Natural killer cell treated with Interleukin-12 subunit alpha and Interleukin-12 subunit beta and Interleukin-15 and Interleukin-18, amount 100 ng/mL, for 72 hours (primary cell): ENCODE data around the gene TERB1. TPM values are rescaled to one million over a fixed set of nuclear protein-coding genes. Genes with fewer than 3 reads are reported as not detected.

Experiments
- ATAC-seq, 2 donors: fragments of 150-1000 bp; cut with Tn5 transposase in 1 of 2; sonication (Bioruptor Pico), chemical (Tn5 transposase) in 1 of 2; 2 replicates each; pipeline ENCODE4 v1.10.0; 2021
- DNase-seq: peaks from one replicate; pipeline ENCODE4 v3.0.0; 2022; ENCODE audit warnings: low spot score
- H3K27ac Mint-ChIP-seq, 2 donors: 1 replicate in 1 of 2; 2 replicates in 1 of 2; pipeline ENCODE4 v1.8.0; 2022; ENCODE audit warnings: mixed read lengths in 2 of 2, mild to moderate bottlenecking in 1 of 2, moderate library complexity in 1 of 2
- H3K27me3 Mint-ChIP-seq, 2 donors: 1 replicate in 1 of 2; 2 replicates in 1 of 2; pipeline ENCODE4 v1.8.0; 2022; ENCODE audit warnings: mixed read lengths in 2 of 2
- H3K36me3 Mint-ChIP-seq: one replicate; pipeline ENCODE4 v1.8.0; 2022; ENCODE audit warnings: mixed read lengths
- H3K4me1 Mint-ChIP-seq, 2 donors: 1 replicate in 1 of 2; 2 replicates in 1 of 2; pipeline ENCODE4 v1.8.0; 2022; ENCODE audit warnings: low read depth in 2 of 2, mixed read lengths in 2 of 2, mild to moderate bottlenecking in 1 of 2
- H3K4me3 Mint-ChIP-seq: one replicate; pipeline ENCODE4 v1.8.0; 2022; ENCODE audit warnings: mixed read lengths
- H3K9me3 Mint-ChIP-seq: 2 replicates; pipeline ENCODE4 v1.8.0; 2022; ENCODE audit warnings: mixed read lengths
- total RNA-seq, 2 donors: library from RNA; stranded (reverse); gene quantifications; one replicate each; pipeline ENCODE4 v1.2.3, GENCODE V29; 2022

The TERB1 gene
- total RNA-seq, 2 donors from 2014 or later, result 0.38 to 0.64 TPM

DNA sequence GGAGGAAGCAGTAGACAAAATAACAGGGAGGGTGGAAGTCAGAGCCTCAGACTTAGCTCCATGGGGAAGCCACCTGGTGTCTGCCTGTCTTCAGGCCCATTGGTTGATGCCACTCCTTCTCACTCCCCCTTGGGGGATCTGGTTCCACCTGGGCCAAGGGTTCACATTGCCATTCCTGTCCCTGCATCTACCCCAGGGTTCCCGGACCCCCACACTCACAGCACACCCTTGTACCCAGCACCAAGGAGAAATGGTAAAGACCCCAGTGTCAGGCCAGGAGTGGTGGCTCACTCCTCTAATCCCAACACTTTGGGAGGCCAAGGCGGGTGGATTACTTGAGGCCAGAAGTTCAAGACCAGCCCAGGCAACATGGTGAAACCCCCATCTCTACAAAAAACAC is 41.8 kb upstream of the TERB1 start:
- Mint-ChIP-seq H3K27me3 (peaks cover 30% of the 10 kb centered on the region in 2 donors), H3K4me1 (peaks cover 4 to 6% of the 10 kb centered on the region in 2 donors), H3K27ac (no peak overlapping the region), H3K4me3 (no peak overlapping the region), H3K36me3 (peaks cover 4% of the 10 kb centered on the region), H3K9me3 (no peaks in the 10 kb centered on the region)
- DNase-seq, result no peak
- no peak for ATAC-seq

DNA sequence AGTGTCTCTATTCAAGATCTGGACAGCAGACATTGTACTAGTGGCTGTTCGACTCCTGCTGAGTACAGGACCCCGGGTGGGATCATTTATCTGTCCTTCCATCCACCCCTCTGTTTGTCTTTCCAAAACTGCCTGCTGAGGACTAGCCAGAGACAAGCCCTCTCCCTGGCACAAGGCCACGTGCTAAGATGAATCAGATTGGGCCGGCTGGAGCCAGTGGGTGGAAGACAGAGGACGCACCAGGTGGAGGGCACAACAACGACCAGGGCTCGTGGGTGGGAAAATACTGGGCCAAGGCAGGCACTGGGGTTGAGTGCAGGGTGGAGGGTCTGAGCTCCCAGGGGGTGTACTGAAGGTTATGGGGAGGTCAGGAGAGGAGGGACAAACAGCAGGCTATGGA is 41.4 kb upstream of the TERB1 start:
- Mint-ChIP-seq H3K9me3 (no peaks in the 10 kb centered on the region), H3K27me3 (peaks cover 30 to 31% of the 10 kb centered on the region in 2 donors), H3K4me1 (peaks cover under 1 to 4% of the 10 kb centered on the region in 2 donors), H3K36me3 (peaks cover 4% of the 10 kb centered on the region), H3K4me3 (no peak overlapping the region), H3K27ac (no peak overlapping the region)
- ATAC-seq (no peak), DNase-seq (no peak)

DNA sequence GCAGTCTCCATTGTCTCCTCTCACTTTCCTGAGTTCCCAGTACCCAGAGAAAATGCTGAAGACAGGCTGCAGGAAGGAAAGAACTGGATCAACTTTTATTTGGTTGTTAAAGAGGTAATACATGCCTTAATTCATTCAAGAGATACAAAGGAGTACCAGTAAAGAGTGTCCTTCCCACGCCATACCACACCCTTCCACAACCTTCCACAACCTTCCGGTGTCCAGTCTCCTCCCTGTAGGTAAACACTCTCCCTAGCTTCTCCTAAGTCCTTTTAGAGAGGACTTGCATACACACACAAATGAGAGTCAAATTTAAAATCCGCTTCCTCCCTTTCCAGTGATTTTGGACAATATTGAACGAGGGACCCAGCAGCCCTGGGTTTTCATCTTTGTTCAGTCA is 40.0 kb upstream of the TERB1 start:
- DNase-seq (no peak), ATAC-seq (no peak)
- H3K36me3 Mint-ChIP-seq, result peaks cover 4% of the 10 kb centered on the region
- H3K27ac Mint-ChIP-seq, result no peak overlapping the region
- H3K27me3 Mint-ChIP-seq, result peaks cover 29 to 30% of the 10 kb centered on the region in 2 donors
- H3K4me1 Mint-ChIP-seq, result peaks cover 0 to 4% of the 10 kb centered on the region in 2 donors
- H3K9me3 Mint-ChIP-seq, result no peaks in the 10 kb centered on the region
- no peak overlapping the region for H3K4me3 Mint-ChIP-seq

- DNase-seq (no peak), ATAC-seq (no peak)
- Mint-ChIP-seq H3K4me3 (no peak overlapping the region), H3K27me3 (peaks cover 25% of the 10 kb centered on the region in 2 donors), H3K9me3 (no peaks in the 10 kb centered on the region), H3K36me3 (peaks cover 4% of the 10 kb centered on the region), H3K4me1 (peaks cover 0 to 4% of the 10 kb centered on the region in 2 donors), H3K27ac (no peak overlapping the region)
These were observed 39.5 kb upstream of the TERB1 start for GRCh38 chr16:66840883-66841282.

- no peaks in the 10 kb centered on the region for H3K4me1 Mint-ChIP-seq
- no peaks in the 10 kb centered on the region for H3K9me3 Mint-ChIP-seq
- ATAC-seq, result no peak
- peaks cover 4% of the 10 kb centered on the region for H3K36me3 Mint-ChIP-seq
- H3K27ac Mint-ChIP-seq, result no peak overlapping the region
- H3K27me3 Mint-ChIP-seq, result peaks cover 2 to 7% of the 10 kb centered on the region in 2 donors
- no peak for DNase-seq
- H3K4me3 Mint-ChIP-seq, result no peak overlapping the region
These were observed 33.4 kb upstream of the TERB1 start for GRCh38 chr16:66834746-66835145.

DNA sequence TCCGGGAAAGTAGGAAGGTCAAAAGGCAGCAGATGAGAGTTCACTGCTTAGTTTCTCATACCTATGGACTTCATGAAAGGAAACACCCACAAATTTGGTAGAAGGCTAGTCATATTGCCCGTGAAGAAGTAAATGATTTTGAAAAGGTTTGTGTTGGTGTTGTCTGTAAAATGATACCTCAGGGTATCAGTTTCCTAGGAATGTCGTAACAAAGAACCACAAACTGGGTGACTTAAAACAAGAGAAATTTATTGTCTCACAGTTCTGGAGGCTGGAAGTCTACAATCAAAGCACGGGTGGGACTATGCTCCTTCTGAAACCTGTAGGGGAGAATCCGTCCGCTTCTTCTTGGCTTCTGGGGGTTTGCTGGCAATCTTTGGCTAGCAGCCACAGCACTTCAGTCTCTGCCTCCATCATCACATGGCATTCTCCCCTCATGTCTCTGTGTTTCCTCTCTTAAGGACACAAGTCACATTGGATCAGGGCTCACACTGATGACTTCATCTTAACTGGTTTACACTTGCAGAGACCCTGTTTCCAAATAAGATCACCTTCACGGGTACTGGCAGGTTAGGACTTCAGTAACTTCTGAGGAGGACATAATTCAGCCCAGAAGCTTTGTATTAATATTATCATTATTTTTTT is 31.4 kb upstream of the TERB1 start:
- Mint-ChIP-seq H3K27me3 (no peaks in the 10 kb centered on the region), H3K27ac (no peak overlapping the region), H3K9me3 (no peaks in the 10 kb centered on the region), H3K36me3 (no peaks in the 10 kb centered on the region), H3K4me3 (no peak overlapping the region), H3K4me1 (peaks cover 12 to 13% of the 10 kb centered on the region in 2 donors)
- DNase-seq (no peak), ATAC-seq (no peak)

DNA sequence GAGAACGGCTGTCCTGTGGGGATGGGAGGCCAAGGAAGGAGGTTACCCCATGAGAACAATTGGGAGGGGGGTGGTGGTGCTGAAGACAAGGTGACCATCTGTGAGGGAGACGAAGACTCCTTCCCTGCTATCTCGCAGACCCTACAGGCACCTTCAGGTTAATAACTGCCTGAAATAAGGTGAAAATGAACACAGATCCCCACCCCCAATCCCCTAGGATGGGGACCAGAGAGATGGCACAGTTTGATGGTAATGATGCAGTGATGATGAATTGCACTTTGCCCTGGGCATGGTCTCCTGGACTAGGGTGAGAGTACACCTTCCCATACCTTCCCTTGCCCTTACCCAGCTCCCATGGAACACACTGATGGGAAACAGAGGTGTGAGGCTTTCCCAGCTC is 30.8 kb upstream of the TERB1 start:
- no peaks in the 10 kb centered on the region for H3K36me3 Mint-ChIP-seq
- ATAC-seq, result no peak
- no peaks in the 10 kb centered on the region for H3K27me3 Mint-ChIP-seq
- no peaks in the 10 kb centered on the region for H3K9me3 Mint-ChIP-seq
- DNase-seq, result no peak
- H3K4me1 Mint-ChIP-seq, result peaks cover 15 to 16% of the 10 kb centered on the region in 2 donors
- peak overlapping the region; percentile 53 for H3K4me3 Mint-ChIP-seq
- H3K27ac Mint-ChIP-seq, result no peak overlapping the region

DNA sequence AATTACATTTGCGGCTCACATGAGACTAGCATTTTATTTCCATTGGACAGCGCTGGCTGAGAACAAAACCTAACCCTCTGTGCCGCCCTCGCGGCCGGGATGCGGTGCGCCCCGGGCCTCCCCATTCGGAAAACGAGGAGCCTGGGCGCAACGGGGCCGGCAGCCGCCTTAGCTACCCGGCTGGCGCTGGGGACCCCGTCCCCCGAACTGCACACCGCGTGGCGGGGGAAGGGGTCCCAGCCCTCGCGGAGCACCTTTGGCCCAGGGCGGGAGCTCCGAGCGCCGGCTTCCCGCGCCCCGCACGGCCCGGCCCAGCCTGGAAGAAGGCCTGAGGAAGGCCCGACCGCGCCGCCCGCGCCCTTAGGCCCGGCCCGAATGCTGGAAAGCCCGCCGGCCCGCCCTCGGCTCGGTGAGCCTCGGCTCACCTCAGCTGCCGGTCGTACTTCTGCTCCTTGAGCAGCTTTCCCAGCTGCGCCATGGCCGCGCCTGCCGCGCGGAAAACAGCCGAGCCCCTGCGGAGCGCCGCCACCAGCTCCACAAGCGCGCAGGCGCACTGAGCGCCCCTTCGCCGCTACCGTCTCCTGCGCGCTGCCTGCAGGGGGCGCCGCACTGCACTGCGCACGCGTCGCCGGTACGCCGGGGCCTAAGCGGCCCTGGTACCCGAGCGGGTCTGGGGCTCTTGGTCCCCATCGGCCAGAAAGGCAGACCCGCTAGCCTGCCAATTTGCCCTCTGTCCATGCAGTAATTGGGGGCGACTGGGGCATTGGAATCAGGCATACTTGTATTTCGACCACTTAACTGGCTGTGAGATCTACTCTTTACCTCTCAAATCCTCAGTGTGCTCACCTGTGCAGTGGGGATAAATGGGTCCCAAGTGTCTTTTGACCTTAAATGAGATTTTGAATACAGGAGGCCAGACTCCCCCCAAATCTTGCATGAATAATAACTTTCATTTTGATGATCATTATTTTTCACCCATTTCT is 29.3 kb upstream of the TERB1 start, which contains the start of gene NAE1:
NAE1 (minus strand) TSS at position 555 of the 983 bp plus-strand sequence; CDS start at position 478, 77 bp downstream.
- DNase-seq (peak; percentile 92), ATAC-seq (peak; percentile 98)
- no peaks in the 10 kb centered on the region for H3K27me3 Mint-ChIP-seq
- H3K27ac Mint-ChIP-seq, result peak within 1 kb of the TSS; percentile 53 to 68
- H3K9me3 Mint-ChIP-seq, result no peaks in the 10 kb centered on the region
- peak within 1 kb of the TSS; percentile 70 for H3K4me3 Mint-ChIP-seq
- H3K4me1 Mint-ChIP-seq, result peaks cover 23% of the 10 kb centered on the region in 2 donors
- H3K36me3 Mint-ChIP-seq, result peaks cover 7% of the 10 kb centered on the region

DNA sequence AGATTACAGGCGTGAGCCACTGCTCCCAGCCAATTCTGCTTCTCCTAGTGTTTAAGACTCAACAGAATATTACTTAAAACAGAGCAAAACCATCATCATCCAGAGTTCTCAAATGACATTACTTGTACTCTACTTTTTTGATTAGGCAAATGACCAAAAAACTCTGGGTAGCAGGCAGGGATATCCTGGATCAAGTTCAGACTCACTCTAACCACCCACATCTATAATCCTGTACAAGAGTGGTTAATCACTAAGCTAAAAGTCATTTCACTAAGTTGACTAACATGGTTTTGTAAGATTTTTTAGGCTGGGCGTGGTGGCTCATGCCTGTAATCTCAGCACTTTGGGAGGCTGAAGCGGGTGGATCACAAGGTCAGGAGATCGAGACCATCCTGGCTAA is 22.6 kb upstream of the TERB1 start:
- no peak overlapping the region for H3K4me3 Mint-ChIP-seq
- H3K27me3 Mint-ChIP-seq, result no peaks in the 10 kb centered on the region
- DNase-seq, result no peak
- ATAC-seq, result no peak
- no peak overlapping the region for H3K27ac Mint-ChIP-seq
- H3K4me1 Mint-ChIP-seq, result peaks cover 17 to 22% of the 10 kb centered on the region in 2 donors
- H3K36me3 Mint-ChIP-seq, result peaks cover 23% of the 10 kb centered on the region
- H3K9me3 Mint-ChIP-seq, result no peaks in the 10 kb centered on the region

DNA sequence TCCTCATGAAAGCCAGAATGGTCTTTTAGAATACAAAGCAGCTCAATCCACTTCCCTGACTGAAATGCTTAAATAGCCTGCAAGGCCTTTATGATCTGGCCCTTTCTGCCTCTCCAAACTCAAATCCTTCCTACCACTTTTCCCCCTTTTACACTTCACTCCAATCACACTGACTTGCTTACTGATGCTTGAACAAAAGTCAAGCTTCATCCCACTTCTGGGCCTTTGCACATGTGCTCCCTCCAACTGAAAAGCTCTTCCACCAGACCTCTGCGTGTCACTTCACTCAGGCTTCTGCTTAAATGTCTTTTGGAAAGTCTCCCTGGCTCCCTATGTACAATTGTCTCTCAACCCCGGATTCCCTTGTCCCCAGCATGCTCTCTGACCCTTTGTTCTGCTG is 13.3 kb upstream of the TERB1 start:
- Mint-ChIP-seq H3K36me3 (peaks cover 22% of the 10 kb centered on the region), H3K27ac (no peak overlapping the region), H3K4me1 (no peaks in the 10 kb centered on the region), H3K27me3 (no peaks in the 10 kb centered on the region), H3K4me3 (no peak overlapping the region), H3K9me3 (no peaks in the 10 kb centered on the region)
- ATAC-seq (no peak), DNase-seq (no peak)

DNA sequence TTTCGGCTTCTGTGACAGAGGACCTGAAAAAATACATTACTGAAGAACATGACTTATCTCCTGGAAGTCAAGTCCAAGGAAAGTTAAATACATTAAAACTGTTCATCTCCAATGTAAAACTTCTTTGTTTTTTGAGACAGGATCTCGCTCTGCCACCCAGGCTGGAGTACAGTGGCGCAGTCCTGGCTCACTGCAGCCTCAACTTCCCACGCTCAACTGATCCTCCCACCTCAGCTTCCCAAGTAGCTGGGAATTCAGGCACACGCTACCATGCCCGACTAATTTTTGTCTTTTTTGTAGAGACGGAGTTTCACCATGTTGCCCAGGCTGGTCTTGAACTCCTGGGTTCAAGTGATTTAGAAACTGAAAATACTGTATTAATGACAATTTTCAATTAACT is 9.7 kb upstream of the TERB1 start:
- ATAC-seq, result no peak
- no peak for DNase-seq
- H3K36me3 Mint-ChIP-seq, result peaks cover 8% of the 10 kb centered on the region
- H3K4me1 Mint-ChIP-seq, result no peaks in the 10 kb centered on the region
- H3K27ac Mint-ChIP-seq, result no peak overlapping the region
- H3K9me3 Mint-ChIP-seq, result no peaks in the 10 kb centered on the region
- no peak overlapping the region for H3K4me3 Mint-ChIP-seq
- H3K27me3 Mint-ChIP-seq, result no peaks in the 10 kb centered on the region

DNA sequence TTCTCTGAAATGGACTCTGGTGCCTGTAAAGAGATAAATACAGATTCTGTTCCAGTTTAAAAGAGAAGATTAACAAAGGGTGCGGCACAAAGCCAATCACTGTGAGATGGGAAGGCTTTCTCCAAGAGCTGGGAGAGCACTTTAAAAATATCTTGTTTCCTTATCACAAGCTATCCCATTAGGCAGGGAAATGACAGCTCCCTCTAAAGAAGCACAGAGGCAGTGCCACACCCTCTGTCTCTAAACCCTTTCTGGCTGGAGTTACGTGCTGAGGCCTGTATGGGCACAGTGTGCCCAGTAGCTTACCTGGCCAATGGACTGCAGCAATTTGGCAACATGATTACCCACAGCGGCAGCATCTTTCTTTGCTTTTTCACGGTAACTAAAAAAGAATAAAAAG is 9.0 kb upstream of the TERB1 start:
- Mint-ChIP-seq H3K36me3 (peaks cover 13% of the 10 kb centered on the region), H3K9me3 (no peaks in the 10 kb centered on the region), H3K4me1 (no peaks in the 10 kb centered on the region), H3K27ac (no peak overlapping the region), H3K27me3 (no peaks in the 10 kb centered on the region), H3K4me3 (no peak overlapping the region)
- ATAC-seq (no peak), DNase-seq (no peak)

DNA sequence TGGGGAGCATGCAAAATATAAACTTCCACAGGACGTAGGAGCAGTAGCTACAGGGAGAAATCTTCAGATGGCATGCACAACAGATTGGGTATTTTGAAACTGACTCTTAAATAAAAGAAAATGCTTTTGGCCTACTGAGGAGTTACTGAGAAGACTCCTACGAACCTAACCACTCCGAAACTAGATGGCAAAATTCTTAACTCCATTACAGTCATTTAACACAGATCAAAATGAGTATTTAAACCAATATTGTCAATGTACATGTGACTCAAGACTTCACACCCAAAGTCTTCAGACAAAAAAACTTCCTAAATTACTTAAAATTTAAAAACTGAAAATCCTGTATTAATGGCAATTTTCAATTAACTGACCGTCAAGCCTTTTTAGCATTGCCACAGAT is 8.4 kb upstream of the TERB1 start:
- H3K27me3 Mint-ChIP-seq, result no peaks in the 10 kb centered on the region
- H3K9me3 Mint-ChIP-seq, result no peaks in the 10 kb centered on the region
- no peak overlapping the region for H3K27ac Mint-ChIP-seq
- DNase-seq (no peak), ATAC-seq (peak in 1 of 2 donors; percentile 60)
- peaks cover 14% of the 10 kb centered on the region for H3K36me3 Mint-ChIP-seq
- H3K4me1 Mint-ChIP-seq, result no peaks in the 10 kb centered on the region
- H3K4me3 Mint-ChIP-seq, result no peak overlapping the region

DNA sequence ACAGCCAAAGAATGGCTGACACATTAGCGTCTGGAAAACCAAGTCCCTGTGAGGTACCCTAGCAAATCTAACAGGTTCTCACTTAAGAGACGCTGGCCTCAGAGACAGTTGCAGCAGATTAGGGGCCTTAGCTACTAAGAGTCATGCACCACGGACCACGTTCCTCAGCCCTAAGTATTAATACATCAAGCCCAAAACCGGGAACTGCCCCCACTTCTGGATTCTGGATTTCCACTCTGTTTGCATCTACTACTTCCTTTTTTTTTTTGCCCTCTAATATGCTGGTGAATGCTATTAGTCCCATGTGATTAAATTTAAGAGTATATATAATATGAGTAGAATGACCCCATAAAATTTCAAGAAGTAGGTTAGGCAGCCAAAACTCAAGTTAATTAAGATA is 775 bp upstream of the TERB1 start:
- Mint-ChIP-seq H3K4me3 (no peak overlapping the region), H3K36me3 (peaks cover 22% of the 10 kb centered on the region), H3K27ac (no peak overlapping the region), H3K27me3 (no peaks in the 10 kb centered on the region), H3K4me1 (no peaks in the 10 kb centered on the region), H3K9me3 (no peaks in the 10 kb centered on the region)
- no peak for ATAC-seq
- no peak for DNase-seq
